Right lobe of liver (tissue), 6 donors: ENCODE data around the gene TLE1. TPM values are rescaled to one million over a fixed set of nuclear protein-coding genes. Genes with fewer than 3 reads are reported as not detected.
A peak's percentile ranks its signal among the peaks of the same experiment; 100 is the strongest.

Experiments
- ATAC-seq, 4 donors: fragments of 200-7000 bp; cut with Tn5 transposase; one replicate each; pipeline ENCODE4 v1.9.1; 2020; ENCODE audit warnings: mild to moderate bottlenecking in 4 of 4, moderate library complexity in 4 of 4
- DNase-seq, 3 donors: peaks; one replicate each; pipeline ENCODE4 v3.0.0-alpha.2; 2020
- H3K27ac ChIP-seq, 3 donors: fragments of 200-600 bp; one replicate each; pipeline ENCODE4 v1.8.0; 2022
- H3K27me3 ChIP-seq, 2 donors: fragments of 200-600 bp; one replicate each; pipeline ENCODE4 v1.8.0; 2022
- H3K36me3 ChIP-seq, 4 donors: fragments of 200-600 bp; sonication (generic) in 1 of 4; one replicate each; pipeline versions ENCODE4 v1.5.1 to v1.8.0; 2017 to 2022; ENCODE audit warnings: control low read depth in 1 of 4
- H3K4me1 ChIP-seq, 4 donors: fragments of 200-600 bp; sonication (generic) in 1 of 4; one replicate each; pipeline versions ENCODE4 v1.5.1 to v1.8.0; 2017 to 2022; ENCODE audit warnings: control low read depth in 1 of 4
- H3K4me3 ChIP-seq, 3 donors: fragments of 200-600 bp; one replicate each; pipeline ENCODE4 v1.8.0; 2022
- H3K9me3 ChIP-seq, 4 donors: fragments of 200-600 bp; sonication (generic) in 1 of 4; one replicate each; pipeline versions ENCODE4 v1.5.1 to v1.8.0; 2017 to 2022; ENCODE audit warnings: control low read depth in 1 of 4
- POLR2A ChIP-seq: fragments of 450-650 bp; IDR thresholded peaks from one replicate; pipeline ENCODE4 v1.6.1; 2017; ENCODE audit warnings: antibody characterized with exemption, mild to moderate bottlenecking
- WGBS: methylation state at CpG from one replicate; pipeline ENCODE4 v1.1.6; 2018; ENCODE audit warnings: low coverage, low lambda C conversion rate; ENCODE audit not compliant: insufficient coverage; ENCODE audit errors: missing lambda C conversion rate; 5-methylcytosine and 5-hydroxymethylcytosine counted together
- intact Hi-C, 2 donors: fragments of 100-400 bp; cut with DNase I; formaldehyde crosslinking; loops; one replicate each; pipeline versions ENCODE4 v1.11.2 to v1.14.1; 2022
- total RNA-seq, 6 experiments: library from RNA; depleted of rRNA in 2 of 6; stranded (reverse); fragments of >200 nt in 2 of 6; fragmentation: NEBNext Ultra II Directional in 3 of 6; extraction: Animal tissue kit (Norgen Biotek cat#: 25700) in 3 of 6; gene quantifications; one replicate each; pipeline versions ENCODE4 v1.1.0 to v1.2.4, GENCODE V29; 2016 to 2023
- TF ChIP-seq, protein P1 (sequence below), 4 donors: fragments of 200-600 bp in 3 of 4; fragments of 450-650 bp in 1 of 4; IDR thresholded peaks; one replicate each; pipeline versions ENCODE4 v1.5.1 to v1.8.0; 2016 to 2022; ENCODE audit warnings: antibody characterized with exemption in 4 of 4, mild to moderate bottlenecking in 2 of 4
- donor health status: DM: no; HTN: yes; CAD: no.
- donor health status: DM: no; HTN: no; CAD: no.
- donor health status: DM: no; HTN: no; CAD: no.
- donor health status: DM: no; HTN: yes; CAD: no.
- donor health status: DM: no; HTN: yes; CAD: no.

The TLE1 gene
- total RNA-seq, 6 experiments from 2014 or later = 31.9 to 62.9 (median 58.0) TPM

DNA sequence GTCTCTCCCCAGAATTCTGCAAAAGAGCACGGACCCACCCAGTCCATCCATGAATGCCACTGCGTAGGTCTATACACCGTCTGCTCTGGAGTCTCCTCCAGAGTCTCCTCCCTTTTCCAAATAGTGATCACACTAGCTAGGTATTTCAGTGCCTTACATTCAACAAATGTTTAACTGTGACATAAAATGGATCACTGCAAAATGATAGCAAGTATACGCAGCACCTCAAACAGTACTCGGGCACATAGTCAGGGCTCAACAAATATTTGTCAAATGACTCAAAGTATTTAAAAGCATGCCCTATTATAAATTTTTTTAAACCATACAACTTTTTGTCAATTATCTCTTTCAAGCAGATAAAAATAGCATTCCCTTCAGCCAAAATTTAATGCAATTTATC, 60.5 kb downstream of the TLE1 start:
- TF ChIP-seq, protein P1, sequence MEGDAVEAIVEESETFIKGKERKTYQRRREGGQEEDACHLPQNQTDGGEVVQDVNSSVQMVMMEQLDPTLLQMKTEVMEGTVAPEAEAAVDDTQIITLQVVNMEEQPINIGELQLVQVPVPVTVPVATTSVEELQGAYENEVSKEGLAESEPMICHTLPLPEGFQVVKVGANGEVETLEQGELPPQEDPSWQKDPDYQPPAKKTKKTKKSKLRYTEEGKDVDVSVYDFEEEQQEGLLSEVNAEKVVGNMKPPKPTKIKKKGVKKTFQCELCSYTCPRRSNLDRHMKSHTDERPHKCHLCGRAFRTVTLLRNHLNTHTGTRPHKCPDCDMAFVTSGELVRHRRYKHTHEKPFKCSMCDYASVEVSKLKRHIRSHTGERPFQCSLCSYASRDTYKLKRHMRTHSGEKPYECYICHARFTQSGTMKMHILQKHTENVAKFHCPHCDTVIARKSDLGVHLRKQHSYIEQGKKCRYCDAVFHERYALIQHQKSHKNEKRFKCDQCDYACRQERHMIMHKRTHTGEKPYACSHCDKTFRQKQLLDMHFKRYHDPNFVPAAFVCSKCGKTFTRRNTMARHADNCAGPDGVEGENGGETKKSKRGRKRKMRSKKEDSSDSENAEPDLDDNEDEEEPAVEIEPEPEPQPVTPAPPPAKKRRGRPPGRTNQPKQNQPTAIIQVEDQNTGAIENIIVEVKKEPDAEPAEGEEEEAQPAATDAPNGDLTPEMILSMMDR (IDR thresholded peaks at IDR 0.05) = no peak
- TF ChIP-seq POLR2A = no peak
- H3K27ac ChIP-seq = no peak overlapping the region
- no peak for DNase-seq
- peaks cover 0 to 18% (median 5%) of the 10 kb centered on the region in 4 donors for H3K36me3 ChIP-seq
- intact Hi-C loops = no loop called here
- peaks cover 0 to 2% (median 0%) of the 10 kb centered on the region in 4 donors for H3K4me1 ChIP-seq
- no peak overlapping the region for H3K4me3 ChIP-seq
- no peaks in the 10 kb centered on the region for H3K27me3 ChIP-seq
- no peaks in the 10 kb centered on the region for H3K9me3 ChIP-seq
- ATAC-seq = peak in 1 of 4 donors; percentile 49
- 84% methylated on average over 5 of the region's 5 CpGs for WGBS

DNA sequence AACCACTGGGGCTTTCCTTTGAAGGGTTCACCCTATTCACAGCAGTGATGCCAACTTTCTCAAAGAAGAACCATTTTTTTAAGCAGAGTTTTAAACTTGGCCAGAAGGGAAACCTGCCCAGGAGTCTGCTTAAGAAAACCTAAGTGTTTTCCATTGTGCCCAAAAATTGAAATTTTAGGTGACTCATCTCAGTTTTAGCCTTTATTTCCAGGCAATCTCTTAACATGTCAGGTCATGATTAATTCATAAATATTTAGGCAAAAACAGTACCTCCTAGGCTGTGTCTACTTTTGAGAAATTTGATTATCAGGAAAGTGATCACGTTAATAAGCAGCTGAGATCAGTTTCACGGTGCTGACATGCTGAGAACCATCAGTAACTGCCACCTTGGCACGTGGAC, 61.9 kb downstream of the TLE1 start:
- no peak overlapping the region for H3K27ac ChIP-seq
- peaks cover 0 to 12% (median under 1%) of the 10 kb centered on the region in 4 donors for H3K36me3 ChIP-seq
- DNase-seq (no peak), ATAC-seq (no peak)
- no peak overlapping the region for H3K4me3 ChIP-seq
- WGBS = 96% methylated on average over 3 of the region's 3 CpGs
- H3K4me1 ChIP-seq = no peaks in the 10 kb centered on the region
- TF ChIP-seq POLR2A = no peak
- TF ChIP-seq, protein P1 (IDR thresholded peaks at IDR 0.05) = no peak
- no peaks in the 10 kb centered on the region for H3K27me3 ChIP-seq
- intact Hi-C loops = no loop called here
- no peaks in the 10 kb centered on the region for H3K9me3 ChIP-seq

DNA sequence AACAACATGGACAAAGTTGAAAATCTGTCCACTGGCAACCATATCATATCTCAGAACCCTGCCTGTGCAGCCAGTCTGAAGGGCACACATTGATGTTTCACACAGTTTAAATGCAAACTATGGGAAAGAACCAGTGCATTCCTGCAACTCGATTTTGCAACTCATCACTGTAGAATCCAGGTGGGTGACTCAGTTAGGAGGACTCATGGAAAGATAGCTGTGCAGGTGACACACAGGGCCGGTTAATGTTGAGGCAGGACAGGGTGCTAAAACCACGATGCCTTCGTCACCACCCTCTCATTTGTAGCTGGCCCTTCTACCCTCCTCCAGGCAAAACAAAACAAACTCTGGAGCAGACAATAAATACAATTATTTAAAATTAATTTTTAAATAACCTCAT, 62.8 kb downstream of the TLE1 start:
- Histone ChIP-seq H3K9me3 (no peaks in the 10 kb centered on the region), H3K4me3 (no peak overlapping the region), H3K4me1 (no peaks in the 10 kb centered on the region), H3K36me3 (peaks cover 0 to 4% (median 0%) of the 10 kb centered on the region in 4 donors), H3K27me3 (no peaks in the 10 kb centered on the region), H3K27ac (no peak overlapping the region)
- ATAC-seq = peak in 1 of 4 donors; percentile 67
- intact Hi-C loops = no loop called here
- no peak for DNase-seq
- TF ChIP-seq, protein P1 (IDR thresholded peaks at IDR 0.05) = no peak
- TF ChIP-seq POLR2A = no peak
- 78% methylated on average over 4 of the region's 4 CpGs for WGBS

DNA sequence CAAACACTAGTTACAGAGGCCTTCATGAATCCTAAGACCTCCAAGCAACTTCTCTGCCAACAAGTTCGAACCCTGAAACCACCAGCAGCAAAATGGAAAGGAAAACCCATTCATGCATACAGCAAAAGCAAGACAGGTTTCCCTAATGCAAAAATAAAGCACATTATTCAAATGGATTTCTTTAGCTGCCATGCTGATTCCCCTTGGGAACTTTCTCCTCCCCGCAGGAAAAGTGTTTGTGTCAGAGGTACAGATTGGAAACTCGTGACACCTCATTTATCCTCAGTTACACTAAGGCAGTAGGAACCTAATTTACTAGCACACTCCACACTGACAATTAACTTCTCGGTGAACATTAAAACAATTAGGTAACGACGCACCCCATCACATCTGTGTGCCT, 63.4 kb downstream of the TLE1 start:
- no peak overlapping the region for H3K4me3 ChIP-seq
- DNase-seq (no peak), ATAC-seq (no peak)
- no peaks in the 10 kb centered on the region for H3K4me1 ChIP-seq
- no peaks in the 10 kb centered on the region for H3K27me3 ChIP-seq
- TF ChIP-seq, protein P1 (IDR thresholded peaks at IDR 0.05) = no peak
- no peak for TF ChIP-seq POLR2A
- intact Hi-C loops = no loop called here
- no peaks in the 10 kb centered on the region for H3K36me3 ChIP-seq
- WGBS = 76% methylated on average over 3 of the region's 6 CpGs
- H3K9me3 ChIP-seq = no peaks in the 10 kb centered on the region
- H3K27ac ChIP-seq = no peak overlapping the region

DNA sequence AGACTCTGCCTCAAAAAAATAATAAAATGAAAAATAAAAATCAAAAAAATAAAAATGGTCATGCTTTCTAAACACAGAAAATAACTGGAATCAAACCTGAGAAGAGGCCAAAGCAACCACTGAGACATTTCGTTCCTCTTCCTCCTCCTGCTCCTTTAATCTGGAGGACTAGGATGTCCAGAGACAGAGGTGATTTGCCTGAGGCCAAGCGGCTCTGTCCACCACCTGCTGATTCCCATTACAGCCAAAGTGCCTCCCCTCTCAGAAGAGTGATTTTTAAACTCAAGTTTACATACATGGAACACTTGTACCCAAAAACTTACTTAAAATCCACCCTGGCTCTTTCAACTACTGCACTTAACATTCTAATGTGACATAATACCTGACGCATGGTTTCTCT, 65.6 kb downstream of the TLE1 start:
- no peak overlapping the region for H3K27ac ChIP-seq
- H3K9me3 ChIP-seq = no peaks in the 10 kb centered on the region
- no peak overlapping the region for H3K4me3 ChIP-seq
- ATAC-seq = no peak
- no peak for DNase-seq
- H3K4me1 ChIP-seq = no peaks in the 10 kb centered on the region
- TF ChIP-seq, protein P1 (IDR thresholded peaks at IDR 0.05) = no peak
- TF ChIP-seq POLR2A = no peak
- peaks cover 0 to 16% (median 6%) of the 10 kb centered on the region in 4 donors for H3K36me3 ChIP-seq
- H3K27me3 ChIP-seq = no peaks in the 10 kb centered on the region
- WGBS = 91% methylated on average over 3 of the region's 3 CpGs
- intact Hi-C loops = no loop called here
